OCI-LY7 (cell line): ENCODE data around the gene C16orf92. TPM values are rescaled to one million over a fixed set of nuclear protein-coding genes. Genes with fewer than 3 reads are reported as not detected.

ENCODE experiments used
- BruUV-seq: library from RNA; stranded (reverse); fragments of 400-500 nt; replicated peaks from 2 replicates; lab custom pipeline; 2021; lab: Mats Ljungman, UMichigan
- CTCF ChIA-PET: fragments of 300-600 bp; sonication (Branson Sonifier 250); formaldehyde crosslinking; loops from one replicate; lab custom pipeline; 2022; ENCODE audit warnings: antibody characterized with exemption; ENCODE audit not compliant: unreplicated experiment; lab: Charles Lee
- POLR2A ChIA-PET: fragments of 300-600 bp; sonication (Branson Sonifier 250); formaldehyde crosslinking; loops from one replicate; lab custom pipeline; 2022; ENCODE audit warnings: antibody characterized with exemption; lab: Charles Lee
- DNase-seq: peaks from one replicate; pipeline ENCODE4 v3.0.0-alpha.2; 2015; ENCODE audit warnings: low spot score
- H2AFZ ChIP-seq: fragments of 200-600 bp; sonication (generic), shearing (Covaris generic); 2 replicates; pipeline ENCODE4 v1.6.1; 2014; ENCODE audit warnings: mild to moderate bottlenecking, antibody characterized with exemption, low read length, moderate library complexity
- H3K27ac ChIP-seq: fragments of 200-600 bp; sonication (generic); 2 replicates; pipeline ENCODE4 v1.5.1; 2014; ENCODE audit warnings: mixed run types, low read depth, mild to moderate bottlenecking, moderate library complexity, low read length, inconsistent platforms; ENCODE audit not compliant: poor library complexity, severe bottlenecking
- H3K36me3 ChIP-seq: fragments of 200-600 bp; sonication (generic); 2 replicates; pipeline ENCODE4 v1.6.1; 2014; ENCODE audit warnings: mild to moderate bottlenecking, antibody characterized with exemption, low read length, moderate library complexity, mixed read lengths; ENCODE audit not compliant: insufficient read depth
- H3K4me1 ChIP-seq: fragments of 200-600 bp; sonication (generic); 2 replicates; pipeline ENCODE4 v1.5.1; 2014; ENCODE audit warnings: mild to moderate bottlenecking, low read length; ENCODE audit not compliant: insufficient read depth, poor library complexity, severe bottlenecking
- H3K4me2 ChIP-seq: fragments of 200-600 bp; sonication (generic); 2 replicates; pipeline ENCODE4 v1.6.1; 2014; ENCODE audit warnings: mild to moderate bottlenecking, low read length
- H3K4me3 ChIP-seq: fragments of 200-600 bp; sonication (generic); 2 replicates; pipeline ENCODE4 v1.5.1; 2014; ENCODE audit warnings: mild to moderate bottlenecking, low read depth, low read length; ENCODE audit not compliant: poor library complexity, severe bottlenecking
- H3K79me2 ChIP-seq: fragments of 200-600 bp; sonication (generic); 2 replicates; pipeline ENCODE4 v1.6.1; 2016; ENCODE audit warnings: low read depth, mild to moderate bottlenecking, low read length, moderate library complexity, mixed read lengths; ENCODE audit not compliant: insufficient read depth
- H3K9me2 ChIP-seq: fragments of 200-600 bp; sonication (generic); 2 replicates; pipeline ENCODE4 v1.6.1; 2016; ENCODE audit warnings: mild to moderate bottlenecking, low read length, mixed read lengths; ENCODE audit not compliant: insufficient read depth
- H3K9me3 ChIP-seq: fragments of 200-600 bp; sonication (generic); 2 replicates; pipeline ENCODE4 v1.6.1; 2014; ENCODE audit warnings: mild to moderate bottlenecking, mixed run types, low read length, mixed read lengths
- H4K20me1 ChIP-seq: fragments of 200-600 bp; sonication (generic); 2 replicates; pipeline ENCODE4 v1.6.1; 2014; ENCODE audit warnings: mild to moderate bottlenecking, antibody characterized with exemption, low read length, moderate library complexity, mixed read lengths; ENCODE audit not compliant: insufficient read depth
- CTCF ChIP-seq: fragments of 200-600 bp; sonication (generic); conservative IDR thresholded peaks from 2 replicates; pipeline ENCODE4 v1.5.1; 2014; ENCODE audit warnings: mild to moderate bottlenecking, antibody characterized with exemption, low read length, moderate library complexity, mixed read lengths
- EZH2phosphoT487 ChIP-seq: fragments of 200-600 bp; sonication (generic); IDR thresholded peaks from 2 replicates; pipeline ENCODE4 v1.6.1; 2018; ENCODE audit warnings: low read depth, borderline replicate concordance, mild to moderate bottlenecking, mixed run types, antibody characterized with exemption, low read length, moderate library complexity, mixed read lengths
- intact Hi-C: fragments of 100-400 bp; cut with micrococcal nuclease; formaldehyde crosslinking; loops from one replicate; pipeline ENCODE4 v1.10.0; 2022; ENCODE audit not compliant: unreplicated experiment
- total RNA-seq, 2 experiments: library from RNA; depleted of rRNA in 1 of 2; stranded (reverse); fragments of >200 nt in 1 of 2; shearing (Covaris generic) in 1 of 2; gene quantifications; 2 replicates each; pipeline ENCODE4 v1.2.3, GENCODE V29; 2014 to 2022

C16orf92 gene
- total RNA-seq, 2 experiments from 2014 or later = not detected

GRCh38 chr16:30065102-30065942, 42.3 kb downstream of the C16orf92 start, which contains the start of gene ALDOA:
Gene ALDOA, plus strand, starts transcription at chr16:30065760. Its CDS starts 1,138 bp downstream, at chr16:30066898.
- Histone ChIP-seq H3K4me1 (peaks cover 39% of the 10 kb centered on the region), H3K4me3 (peak within 1 kb of the TSS; percentile 99), H3K36me3 (peaks cover 47% of the 10 kb centered on the region), H3K4me2 (peak within 1 kb of the TSS; percentile 94), H3K27ac (peak within 1 kb of the TSS; percentile 86), H4K20me1 (peaks cover 14% of the 10 kb centered on the region), H3K9me2 (no peaks in the 10 kb centered on the region), H3K9me3 (no peaks in the 10 kb centered on the region), H3K79me2 (peaks cover 44% of the 10 kb centered on the region), H2AFZ (peak within 1 kb of the TSS; percentile 47; the same call in 1 of the 2 replicates)
- intact Hi-C loops = loop anchor here (1.0 to 10.0 kb wide), 3 partner anchors 10 to 289 kb away; partner anchors contain the start of genes CD2BP2 and PPP4C
- TSS peak; percentile 83 for BruUV-seq
- peak; percentile 98 for DNase-seq
- TF ChIP-seq CTCF (no peak), EZH2phosphoT487 (no peak)
- POLR2A ChIA-PET = interaction anchor here (0.6 to 2.3 kb wide), 3 partner anchors 10 to 1081 kb away, joined by 3 to 10 read pairs (median 5); partner anchors contain the start of genes LAT and TAOK2
- CTCF ChIA-PET = interaction anchor here (0.7 to 1.0 kb wide), 2 partner anchors 27 to 119 kb away, joined by 3 read pairs; partner anchors contain the start of gene TBX6

GRCh38 chr16:30065943-30066760, 43.2 kb downstream of the C16orf92 start:
- CTCF ChIA-PET = interaction anchor here (0.7 to 1.0 kb wide), 2 partner anchors 26 to 118 kb away, joined by 3 read pairs; partner anchors contain the start of gene TBX6
- peaks cover 14% of the 10 kb centered on the region for H4K20me1 ChIP-seq

More at GRCh38 chr16:30065943-30066760, 43.2 kb downstream of the C16orf92 start:
- H3K36me3 ChIP-seq = peaks cover 55% of the 10 kb centered on the region
- intact Hi-C loops = loop anchor here (1.0 to 10.0 kb wide), 3 partner anchors 9 to 289 kb away; partner anchors contain the start of genes CD2BP2 and PPP4C
- H3K79me2 ChIP-seq = peaks cover 44% of the 10 kb centered on the region
- no peaks in the 10 kb centered on the region for H3K9me3 ChIP-seq
- POLR2A ChIA-PET = interaction anchor here (0.8 to 1.6 kb wide), 3 partner anchors 10 to 93 kb away, joined by 3 to 5 read pairs (median 4); partner anchors contain the start of gene TAOK2
- TSS peak; percentile 27 for BruUV-seq
- DNase-seq = peak; percentile 35
- H3K4me3 ChIP-seq = peak overlapping the region; percentile 99
- TF ChIP-seq EZH2phosphoT487 (no peak), CTCF (no peak)
- peak overlapping the region; percentile 94 for H3K4me2 ChIP-seq
- no peak overlapping the region for H2AFZ ChIP-seq
- H3K27ac ChIP-seq = peak overlapping the region; percentile 86
- peaks cover 39% of the 10 kb centered on the region for H3K4me1 ChIP-seq
- no peaks in the 10 kb centered on the region for H3K9me2 ChIP-seq
